ENCODE measurements around the gene CRIM1.

CRIM1 gene

GRCh38 chr2:36425608-36426355 lies 70.2 kb downstream of the CRIM1 start:
- no peak for DNase-seq

DNA sequence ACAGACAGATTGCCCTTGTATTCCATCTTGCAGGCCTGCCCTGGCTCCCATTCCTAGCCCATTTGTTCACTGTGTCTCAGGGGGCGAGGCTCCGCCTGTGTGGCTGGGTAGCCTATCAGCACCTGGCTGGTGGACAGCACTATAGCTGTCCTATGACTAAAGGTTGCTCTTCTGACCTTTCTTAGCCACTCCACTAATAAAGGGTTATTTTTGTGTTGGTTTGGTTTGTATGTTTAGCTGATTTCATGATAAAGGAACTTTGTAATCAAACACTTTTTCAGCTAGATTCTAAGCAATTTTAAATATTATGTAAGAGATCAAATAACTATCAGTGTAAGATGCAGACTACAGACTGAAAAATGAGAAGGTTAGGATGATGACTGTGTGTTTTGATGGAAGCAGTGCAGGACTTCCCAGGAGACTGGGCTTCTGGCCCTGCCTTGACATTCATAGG lies 72.2 kb downstream of the CRIM1 start:
- DNase-seq, result no peak

GRCh38 chr2:36430549-36430948 lies 75.0 kb downstream of the CRIM1 start:
- no peak for DNase-seq

- DNase-seq, result no peak
These were observed 76.9 kb downstream of the CRIM1 start for GRCh38 chr2:36432479-36432878.

GRCh38 chr2:36433311-36434217 lies 78.0 kb downstream of the CRIM1 start:
- peak; percentile 18 for DNase-seq

DNA sequence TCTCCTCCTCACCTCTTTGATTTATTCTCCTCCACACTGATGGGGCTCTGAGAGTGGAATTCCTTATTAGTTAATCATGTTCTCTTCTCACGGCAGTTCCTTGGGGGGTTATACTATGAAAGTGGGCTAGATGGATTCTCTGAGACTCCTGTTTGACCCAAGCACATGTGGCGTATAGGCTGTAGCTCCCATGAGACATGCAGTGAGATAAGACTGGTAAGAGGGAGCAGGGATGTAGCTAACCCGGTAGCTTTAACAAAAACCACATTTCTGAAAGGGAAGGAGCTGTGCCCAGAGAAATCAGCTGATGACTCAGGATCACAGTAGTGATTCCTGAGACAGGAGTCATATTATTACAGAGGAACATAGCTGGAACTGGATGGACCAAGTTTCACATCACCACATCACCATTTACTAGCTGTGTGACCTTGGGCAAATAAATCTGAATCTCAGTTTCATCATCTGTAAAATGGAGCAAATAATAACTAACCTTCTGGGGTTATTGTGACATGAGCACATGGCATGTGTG lies 82.9 kb downstream of the CRIM1 start:
- no peak for DNase-seq

- no peak for DNase-seq
These were observed 83.5 kb downstream of the CRIM1 start for GRCh38 chr2:36439084-36439483.

DNA sequence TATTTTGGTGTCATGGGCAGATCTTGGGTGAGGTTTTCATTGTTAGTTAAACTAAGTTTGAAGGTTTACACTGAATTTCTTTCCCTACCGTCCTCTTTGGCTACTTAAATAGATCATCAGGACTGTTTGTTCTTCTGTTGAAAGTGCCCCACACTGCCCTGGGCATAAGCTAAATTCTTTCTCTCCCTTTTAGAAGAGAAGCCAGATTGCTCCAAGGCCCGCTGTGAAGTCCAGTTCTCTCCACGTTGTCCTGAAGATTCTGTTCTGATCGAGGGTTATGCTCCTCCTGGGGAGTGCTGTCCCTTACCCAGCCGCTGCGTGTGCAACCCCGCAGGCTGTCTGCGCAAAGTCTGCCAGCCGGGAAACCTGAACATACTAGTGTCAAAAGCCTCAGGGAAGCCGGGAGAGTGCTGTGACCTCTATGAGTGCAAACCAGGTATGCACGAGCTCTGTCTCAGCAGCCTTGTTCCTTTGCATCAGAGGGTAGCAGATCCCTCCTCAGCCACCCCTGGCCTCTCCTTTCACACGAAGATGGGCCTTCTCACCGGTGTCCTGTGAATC lies 85.6 kb downstream of the CRIM1 start:
- no peak for DNase-seq

DNA sequence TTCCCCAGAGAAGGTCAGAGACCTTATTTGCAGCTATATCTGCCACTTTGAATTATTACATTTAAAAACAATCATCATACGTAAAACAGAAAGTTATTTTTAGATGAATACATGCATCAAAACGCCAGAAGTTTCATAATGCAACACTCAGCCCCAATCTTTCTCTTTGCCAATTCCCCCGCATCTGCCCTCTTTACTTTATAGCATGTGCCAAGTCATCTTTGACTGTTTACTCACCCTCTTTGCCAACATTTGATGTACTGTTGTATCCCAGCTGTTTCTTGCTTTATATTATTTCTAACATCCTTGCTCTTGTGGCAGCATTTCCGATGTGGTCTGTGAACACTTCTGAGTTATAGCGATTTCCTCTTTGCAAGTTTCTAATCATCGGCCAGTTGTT lies 86.2 kb downstream of the CRIM1 start:
- no peak for DNase-seq

- no peak for DNase-seq
These were observed 88.8 kb downstream of the CRIM1 start for GRCh38 chr2:36444216-36444936.

GRCh38 chr2:36445185-36445866 lies 89.7 kb downstream of the CRIM1 start:
- DNase-seq, result no peak

- no peak for DNase-seq
These were observed 90.7 kb downstream of the CRIM1 start for GRCh38 chr2:36446294-36446693.

DNA sequence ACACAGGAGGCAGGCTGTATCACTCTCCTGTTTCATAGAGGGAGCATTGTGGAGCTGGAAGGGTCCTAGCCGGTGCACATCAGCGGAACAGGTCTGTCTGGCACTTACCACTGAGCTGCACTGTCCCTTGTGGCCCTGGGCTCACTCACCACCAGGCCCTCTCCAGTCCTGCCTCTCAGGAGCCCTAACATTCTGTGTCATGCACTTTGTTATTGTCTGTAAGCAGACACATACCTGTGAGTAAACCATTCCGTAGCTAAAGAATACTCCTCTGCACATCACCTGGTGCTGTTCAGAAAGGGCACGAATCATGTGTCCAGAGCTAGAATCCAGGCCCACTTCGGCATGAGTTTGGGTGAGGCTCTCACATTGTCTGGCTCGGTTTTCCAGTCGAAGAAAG lies 93.6 kb downstream of the CRIM1 start:
- no peak for DNase-seq

GRCh38 chr2:36449943-36450392 lies 94.4 kb downstream of the CRIM1 start:
- DNase-seq, result no peak

DNA sequence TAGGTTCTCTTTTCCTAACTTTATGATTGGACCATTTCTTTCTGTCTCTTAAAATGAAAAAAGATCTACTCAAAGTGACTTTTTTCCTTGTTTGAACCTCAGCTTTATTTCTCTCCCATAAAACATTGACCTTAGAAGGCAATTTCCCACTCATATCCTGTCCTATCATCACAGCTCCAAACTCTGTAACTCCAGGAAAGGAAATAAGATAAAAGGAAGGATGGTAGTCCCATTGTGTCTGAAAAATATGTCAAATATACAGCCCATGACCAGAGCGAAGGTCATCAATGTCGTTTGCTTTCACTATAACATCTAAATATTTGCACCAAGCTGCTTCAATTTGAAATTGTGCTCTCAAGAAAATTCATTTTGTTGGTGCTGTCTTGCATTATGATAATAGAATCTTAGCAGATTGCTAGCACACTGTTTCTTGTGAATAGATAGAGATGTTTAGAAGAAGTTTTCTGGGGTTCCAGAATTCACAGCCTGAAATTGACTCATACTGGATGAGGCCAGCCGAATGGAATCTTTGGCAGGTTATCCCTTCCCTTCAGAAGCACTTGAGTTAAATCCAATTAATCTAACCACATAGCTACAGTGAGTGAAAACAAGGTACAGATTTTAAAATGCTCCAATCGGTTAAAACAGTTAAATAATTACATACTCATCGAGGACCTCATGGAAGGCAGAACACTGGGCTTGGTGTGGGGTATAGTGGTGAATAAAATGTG lies 95.1 kb downstream of the CRIM1 start:
- no peak for DNase-seq

DNA sequence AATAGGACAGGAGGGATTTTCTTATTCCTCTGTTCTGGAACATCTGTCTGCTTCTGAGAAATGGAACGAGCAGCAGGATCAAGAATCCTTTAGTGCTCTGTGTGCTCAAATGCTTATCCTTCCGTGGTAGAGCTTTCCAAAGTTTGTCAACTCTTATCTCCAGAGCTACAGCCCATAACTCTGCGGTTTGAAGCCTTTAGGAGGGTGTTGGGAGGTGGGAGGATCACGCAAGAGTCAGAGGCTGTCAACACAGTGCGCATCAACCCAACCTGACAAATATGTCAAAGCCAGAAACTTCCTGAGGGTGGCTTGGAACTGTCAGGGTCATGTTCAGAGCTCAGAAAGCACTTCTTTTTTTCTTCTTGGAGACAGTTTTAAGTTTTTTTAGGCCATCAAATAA lies 95.9 kb downstream of the CRIM1 start:
- DNase-seq, result no peak

DNA sequence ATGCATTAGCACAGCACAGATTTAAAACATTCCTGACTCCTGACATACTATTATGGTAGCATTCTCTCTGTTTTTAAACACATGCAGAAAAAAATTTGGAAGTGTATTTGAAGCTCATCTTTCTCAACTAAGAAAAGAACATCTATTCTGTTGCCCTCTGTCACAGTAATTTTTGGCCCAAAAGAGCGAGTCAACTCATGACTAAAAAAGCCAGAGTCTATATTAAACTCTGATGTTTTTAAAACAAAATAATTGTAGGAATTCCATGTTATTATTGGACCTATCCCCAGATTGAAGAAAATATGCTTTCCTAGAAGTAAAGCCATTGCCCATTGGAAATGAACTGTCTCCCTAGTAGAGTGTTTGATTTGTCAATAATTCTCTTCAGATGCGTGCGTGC lies 96.7 kb downstream of the CRIM1 start:
- DNase-seq, result no peak

DNA sequence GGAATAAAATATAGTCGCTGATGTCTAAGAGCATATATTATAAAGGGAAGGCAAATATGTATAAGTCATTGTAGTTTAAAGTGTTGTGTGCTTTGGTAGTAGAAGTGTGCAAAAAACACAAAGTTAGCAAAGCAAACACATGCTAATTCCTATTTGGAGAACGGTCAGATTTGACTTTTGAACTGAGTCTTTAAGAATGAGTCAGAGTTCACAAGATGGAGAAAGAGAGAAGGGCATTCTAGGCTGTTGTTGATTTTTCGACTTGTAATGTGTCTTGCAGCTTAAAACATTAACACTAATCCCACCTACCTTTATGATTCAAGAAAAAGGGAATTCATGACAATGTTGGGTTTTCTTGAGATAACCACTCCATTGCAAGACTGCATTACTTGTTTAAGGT lies 98.1 kb downstream of the CRIM1 start:
- DNase-seq, result no peak

- no peak for DNase-seq
These were observed 99.4 kb downstream of the CRIM1 start for GRCh38 chr2:36455011-36455410.

DNA sequence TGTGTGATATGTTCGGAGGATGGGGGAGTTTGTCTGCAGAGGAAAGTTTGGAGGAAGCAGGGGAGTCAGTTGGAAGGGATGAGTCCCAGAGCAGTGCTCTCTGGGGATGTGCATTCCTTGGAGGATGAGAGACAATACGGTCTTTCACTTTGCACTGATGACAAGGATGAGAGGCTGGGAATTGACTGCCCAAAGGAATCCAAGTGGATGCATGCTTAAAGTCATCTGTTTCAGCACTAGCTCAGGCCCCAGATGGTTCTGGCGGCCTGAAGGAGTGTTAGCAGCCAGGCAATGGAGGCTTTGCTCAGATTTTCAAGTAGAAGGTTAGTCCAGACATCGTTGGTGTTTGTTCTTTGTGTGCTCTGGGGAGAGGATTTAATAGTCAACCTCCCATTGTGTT lies 100.2 kb downstream of the CRIM1 start:
- DNase-seq, result no peak
